OCI-LY1 (cell line): ENCODE data around the gene PRR22.

ENCODE experiments used
- H2AFZ ChIP-seq: fragments of 200-600 bp; sonication (generic), shearing (Covaris generic); 2 replicates; pipeline ENCODE4 v1.6.0; 2014; ENCODE audit warnings: antibody characterized with exemption, mild to moderate bottlenecking, low read length
- H3F3A ChIP-seq: fragments of 200-600 bp; sonication (generic), shearing (Covaris generic); 2 replicates; pipeline ENCODE4 v1.6.0; 2014; ENCODE audit warnings: mild to moderate bottlenecking, antibody characterized with exemption, low read length, moderate library complexity; ENCODE audit not compliant: insufficient read depth
- H3K27ac ChIP-seq: fragments of 200-600 bp; sonication (generic); 2 replicates; pipeline ENCODE4 v1.5.1; 2014; ENCODE audit warnings: low read length, mixed run types, mild to moderate bottlenecking, low read depth; ENCODE audit not compliant: poor library complexity, severe bottlenecking
- H3K27me3 ChIP-seq: fragments of 200-600 bp; sonication (generic); 2 replicates; pipeline ENCODE4 v1.6.0; 2014; ENCODE audit warnings: antibody characterized with exemption, mild to moderate bottlenecking, low read length, moderate library complexity; ENCODE audit not compliant: insufficient read depth
- H3K36me3 ChIP-seq: fragments of 200-600 bp; sonication (generic); 2 replicates; pipeline ENCODE4 v1.6.1; 2014; ENCODE audit warnings: mild to moderate bottlenecking, antibody characterized with exemption, low read length, moderate library complexity, mixed read lengths; ENCODE audit not compliant: insufficient read depth
- H3K4me1 ChIP-seq: fragments of 200-600 bp; sonication (generic); 2 replicates; pipeline ENCODE4 v1.5.1; 2014; ENCODE audit warnings: mild to moderate bottlenecking, low read length, moderate library complexity; ENCODE audit not compliant: insufficient read depth, severe bottlenecking
- H3K4me2 ChIP-seq: fragments of 200-600 bp; sonication (generic), shearing (Covaris generic); 2 replicates; pipeline ENCODE4 v1.6.1; 2014; ENCODE audit warnings: low read length
- H3K4me3 ChIP-seq: fragments of 200-600 bp; sonication (generic); 2 replicates; pipeline ENCODE4 v1.5.1; 2014; ENCODE audit warnings: low read length, low read depth, mild to moderate bottlenecking, mixed read lengths; ENCODE audit not compliant: poor library complexity, severe bottlenecking
- H3K79me2 ChIP-seq: fragments of 200-600 bp; shearing (Covaris generic); 2 replicates; pipeline ENCODE4 v1.6.1; 2016; ENCODE audit warnings: mixed run types, low read length, mixed read lengths; ENCODE audit not compliant: insufficient read depth
- H3K9ac ChIP-seq: fragments of 200-600 bp; sonication (generic), shearing (Covaris generic); 2 replicates; pipeline ENCODE4 v1.6.1; 2014; ENCODE audit warnings: mild to moderate bottlenecking, low read length, mixed read lengths
- H3K9me2 ChIP-seq: fragments of 200-600 bp; sonication (generic), shearing (Covaris generic); 2 replicates; pipeline ENCODE4 v1.6.1; 2014; ENCODE audit warnings: low read depth, mild to moderate bottlenecking, low read length, mixed read lengths
- H3K9me3 ChIP-seq: fragments of 200-600 bp; shearing (Covaris generic); 2 replicates; pipeline ENCODE4 v1.6.1; 2014; ENCODE audit warnings: low read length, mixed read lengths
- H4K20me1 ChIP-seq: fragments of 200-600 bp; sonication (generic), shearing (Covaris generic); 2 replicates; pipeline ENCODE4 v1.6.0; 2016; ENCODE audit warnings: mild to moderate bottlenecking, low read length; ENCODE audit not compliant: insufficient read depth
- CTCF ChIP-seq: fragments of 200-600 bp; sonication (generic), shearing (Covaris generic); IDR thresholded peaks from 2 replicates; pipeline ENCODE4 v1.5.1; 2017; ENCODE audit warnings: mild to moderate bottlenecking, antibody characterized with exemption, low read length, moderate library complexity, mixed read lengths
- EZH2 ChIP-seq: fragments of 200-600 bp; sonication (generic), shearing (Covaris generic); IDR thresholded peaks from 2 replicates; pipeline ENCODE4 v1.8.0; 2017; ENCODE audit warnings: borderline replicate concordance, mixed run types, mild to moderate bottlenecking, antibody characterized with exemption, low read length, moderate library complexity, mixed read lengths

PRR22 gene

DNA sequence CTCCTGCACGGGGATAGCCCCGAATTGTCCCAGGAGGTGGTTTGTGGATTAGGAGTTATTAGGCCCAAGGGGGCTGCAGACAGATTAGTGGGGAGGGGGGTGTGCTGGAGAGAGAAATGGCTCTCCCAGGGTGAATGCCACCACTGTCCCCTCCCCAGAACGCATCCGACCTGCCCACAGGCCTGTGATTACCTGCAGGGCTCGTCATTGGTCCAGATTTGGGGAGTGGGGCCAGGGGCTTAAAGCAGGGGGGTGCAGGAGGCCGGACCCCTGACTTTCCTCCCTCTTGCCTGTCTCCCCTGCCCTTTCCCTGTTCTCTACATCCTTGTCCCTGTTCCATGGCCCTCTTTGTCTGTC, 21.6 kb upstream of the PRR22 start:
- no peak overlapping the region for H3K4me2 ChIP-seq
- no peaks in the 10 kb centered on the region for H4K20me1 ChIP-seq
- no peak overlapping the region for H3K4me3 ChIP-seq
- no peak overlapping the region for H3K27ac ChIP-seq
- H3K36me3 ChIP-seq: no peaks in the 10 kb centered on the region
- no peak for TF ChIP-seq CTCF
- no peaks in the 10 kb centered on the region for H3K9me2 ChIP-seq
- no peaks in the 10 kb centered on the region for H3K79me2 ChIP-seq
- H3K27me3 ChIP-seq: no peaks in the 10 kb centered on the region; the same call in 1 of the 2 replicates
- no peaks in the 10 kb centered on the region for H3K9me3 ChIP-seq
- H3F3A ChIP-seq: no peaks in the 10 kb centered on the region
- H2AFZ ChIP-seq: no peak overlapping the region
- H3K9ac ChIP-seq: no peak overlapping the region
- H3K4me1 ChIP-seq: peaks cover 18% of the 10 kb centered on the region

DNA sequence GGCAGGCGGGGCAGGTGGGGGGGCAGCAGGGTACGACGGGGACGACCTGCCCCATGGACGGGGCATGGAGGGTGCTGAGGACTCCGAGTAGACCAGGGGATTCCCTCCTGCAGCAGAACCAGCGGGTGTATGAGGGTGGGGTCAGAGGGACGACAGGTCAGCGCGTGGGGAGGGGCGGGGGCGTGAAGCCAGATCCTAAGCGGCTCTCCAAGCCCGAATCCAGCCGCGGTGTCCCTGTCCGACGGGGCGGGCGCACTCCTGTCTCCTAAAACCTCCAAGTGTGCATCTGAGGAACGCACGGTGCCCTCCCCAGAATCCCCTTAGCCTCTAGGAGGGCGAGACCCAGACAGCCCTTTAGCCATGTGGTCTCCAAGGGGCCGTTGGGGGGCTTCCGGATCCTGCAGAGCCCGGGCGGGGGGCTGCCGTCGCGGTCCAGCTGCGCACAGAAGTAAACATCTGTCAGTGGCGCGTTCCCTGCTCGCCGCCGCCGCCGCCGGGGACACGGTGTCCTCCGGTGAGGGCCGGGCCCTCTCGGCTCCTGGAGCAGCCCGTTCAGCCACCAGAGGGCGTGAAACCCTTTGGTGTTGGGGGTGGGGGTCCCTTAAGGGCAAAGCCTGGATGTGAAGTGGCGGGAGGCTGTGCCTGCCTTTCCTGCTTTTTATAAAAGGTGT, 21.1 kb upstream of the PRR22 start:
- TF ChIP-seq CTCF (peak; percentile 73), EZH2 (no peak)
- Histone ChIP-seq H3K4me2 (peak overlapping the region; percentile 44), H3K9me3 (no peaks in the 10 kb centered on the region), H3K36me3 (no peaks in the 10 kb centered on the region), H3K9me2 (no peaks in the 10 kb centered on the region), H2AFZ (no peak overlapping the region), H3K4me3 (peak overlapping the region; percentile 31), H4K20me1 (no peaks in the 10 kb centered on the region), H3K79me2 (no peaks in the 10 kb centered on the region), H3F3A (no peaks in the 10 kb centered on the region), H3K27ac (no peak overlapping the region), H3K4me1 (peaks cover 18% of the 10 kb centered on the region), H3K27me3 (no peaks in the 10 kb centered on the region; the same call in 1 of the 2 replicates), H3K9ac (no peak overlapping the region)

- H4K20me1 ChIP-seq: no peaks in the 10 kb centered on the region
- TF ChIP-seq CTCF (no peak), EZH2 (no peak)
- H3F3A ChIP-seq: no peaks in the 10 kb centered on the region
- H3K27me3 ChIP-seq: no peaks in the 10 kb centered on the region; the same call in 1 of the 2 replicates
- H3K4me1 ChIP-seq: peaks cover 18% of the 10 kb centered on the region
- peak within 1 kb of the TSS; percentile 3; the same call in 1 of the 2 replicates for H3K9ac ChIP-seq
- H3K4me3 ChIP-seq: peak within 1 kb of the TSS; percentile 46
- no peak within 1 kb of the TSS for H2AFZ ChIP-seq
- H3K27ac ChIP-seq: no peak within 1 kb of the TSS
- no peaks in the 10 kb centered on the region for H3K36me3 ChIP-seq
- H3K4me2 ChIP-seq: peak within 1 kb of the TSS; percentile 61
- no peaks in the 10 kb centered on the region for H3K9me2 ChIP-seq
- no peaks in the 10 kb centered on the region for H3K79me2 ChIP-seq
- no peaks in the 10 kb centered on the region for H3K9me3 ChIP-seq
Measured at GRCh38 chr19:5804516-5805461, 20.2 kb upstream of the PRR22 start, which contains the start of gene NRTN. NRTN (plus strand) TSS chr19:5805067; CDS start chr19:5824166, 19,099 bp downstream.
